ENCODE data around the gene RNF25.

GRCh38 chr2:218679119-218679518 lies 7.3 kb upstream of the RNF25 start:
- TF ChIP-seq CTCF (IDR thresholded peaks at IDR 0.05) (no peak), POLR2A (IDR thresholded peaks at IDR 0.05) (no peak)
